ENCODE data around the gene APLP2.
"Not testable (repeated sequence)": the region's sequence is repeated elsewhere in the genome, so short reads cannot be mapped to it uniquely, and the experiment has no call there.

The APLP2 gene

DNA sequence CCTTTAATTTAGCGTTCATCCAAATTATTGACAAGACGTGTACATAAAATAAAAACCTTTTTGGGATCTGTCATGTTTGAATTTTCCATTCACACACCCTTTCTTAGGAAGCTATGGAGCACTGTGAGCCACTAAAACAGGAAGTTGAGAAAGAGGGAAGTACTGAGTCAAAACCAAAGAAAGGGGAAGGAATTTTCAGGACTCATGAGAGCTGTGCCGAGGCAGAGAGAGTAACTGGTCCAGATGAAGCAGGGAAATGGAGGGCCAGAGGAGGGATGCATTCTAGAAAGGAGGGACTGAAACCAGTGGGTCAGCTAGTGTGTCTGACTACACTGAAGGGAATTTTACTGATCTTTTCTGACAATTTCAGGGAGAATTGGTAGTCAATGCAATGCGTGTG, 24.9 kb downstream of the APLP2 start:
- no peak for DNase-seq

DNA sequence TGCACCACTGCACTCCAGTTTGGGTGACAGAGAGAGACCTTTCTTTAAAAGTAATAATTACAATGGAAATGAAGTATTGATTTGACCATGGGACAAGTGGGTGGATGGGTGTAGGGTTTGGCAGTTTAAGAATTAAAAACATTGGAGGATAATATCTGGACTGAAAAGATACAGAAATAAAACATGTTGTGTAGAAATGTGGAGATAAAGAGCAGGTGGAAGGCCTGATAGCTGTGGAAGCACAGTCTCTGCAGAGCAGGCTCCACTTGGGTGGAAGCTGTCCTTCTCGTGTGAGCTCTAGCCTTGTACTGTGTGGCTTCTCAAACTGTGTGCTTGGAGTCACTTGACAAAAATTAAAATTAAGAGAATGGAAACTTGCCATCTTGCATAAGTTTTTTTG, 25.6 kb downstream of the APLP2 start:
- DNase-seq, result no peak

DNA sequence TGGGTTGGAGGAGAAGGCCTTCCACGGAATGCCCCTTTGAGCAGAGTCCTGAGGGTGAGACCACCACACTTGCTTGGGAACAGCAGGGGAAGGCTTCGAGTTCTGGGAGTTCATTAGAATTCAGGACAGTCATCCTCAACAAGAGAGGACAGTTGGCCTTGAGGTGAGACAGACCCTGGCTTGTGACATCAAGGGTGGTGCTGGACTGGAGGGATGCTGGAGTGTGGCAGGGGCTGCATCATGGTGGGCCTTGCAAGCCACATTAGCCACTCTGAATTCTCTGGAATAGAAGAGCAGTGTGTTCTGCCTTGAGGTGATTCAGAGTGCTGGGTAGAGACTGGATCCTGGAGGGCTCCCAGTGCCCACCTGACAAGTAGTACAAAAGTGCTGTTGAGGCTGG, 26.3 kb downstream of the APLP2 start:
- no peak for DNase-seq

DNA sequence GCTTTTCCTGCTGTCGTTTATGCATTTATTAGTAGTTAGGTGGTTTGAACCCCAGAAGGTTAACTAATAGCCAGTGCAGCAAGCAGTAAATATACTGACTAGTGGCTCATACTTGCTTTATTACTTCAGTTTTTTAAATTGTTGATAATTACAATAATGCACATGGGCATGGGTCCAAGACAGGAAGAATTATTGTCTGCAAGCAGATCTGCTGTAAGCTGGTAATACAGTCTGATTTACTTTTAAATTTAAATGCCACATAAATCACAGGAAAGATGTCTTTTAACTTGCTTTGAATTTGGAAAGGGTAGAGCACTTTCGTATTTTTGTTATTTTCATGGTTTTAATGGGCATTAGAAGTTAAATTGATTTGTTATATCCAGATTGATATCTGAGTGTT, 27.1 kb downstream of the APLP2 start:
- peak; percentile 84 for DNase-seq

DNA sequence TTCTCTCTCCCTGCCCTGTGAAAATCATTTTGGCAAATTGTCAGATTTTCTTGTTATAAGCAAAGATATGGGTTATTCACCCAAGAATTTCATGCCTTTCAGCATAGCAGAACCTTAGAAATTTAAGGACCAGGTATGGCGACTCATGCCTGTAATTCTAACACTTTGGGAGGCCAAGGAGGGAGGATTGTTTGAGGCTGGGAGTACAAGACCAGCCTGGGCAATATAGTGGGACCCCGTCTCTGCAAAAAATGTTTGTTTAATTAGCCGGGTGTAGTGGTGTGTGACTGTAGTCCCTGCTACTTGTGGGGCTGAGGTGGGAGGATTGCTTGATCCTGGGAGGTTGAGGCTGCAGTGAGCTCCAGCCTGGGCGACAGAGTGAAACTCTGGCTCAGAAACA, 27.6 kb downstream of the APLP2 start:
- peak; percentile 42 for DNase-seq

DNA sequence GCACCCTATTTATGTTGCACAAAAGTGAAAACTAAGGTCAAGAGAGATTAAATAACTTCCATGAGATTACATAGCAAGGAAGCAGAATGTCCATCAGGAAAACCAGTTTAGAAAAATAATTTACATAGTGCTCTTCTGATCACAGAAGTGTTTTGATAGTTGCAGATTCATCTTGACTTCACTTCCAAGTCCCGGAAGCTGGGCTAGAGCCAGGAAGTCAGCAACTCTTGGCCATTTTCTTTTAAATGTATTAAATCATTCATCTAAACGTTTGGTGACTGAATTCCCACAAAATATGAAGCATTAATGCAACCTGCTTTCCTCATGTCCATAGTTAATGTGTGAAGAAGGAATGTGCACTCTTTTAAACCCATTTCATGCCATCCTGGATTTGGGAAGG, 29.7 kb downstream of the APLP2 start:
- DNase-seq, result no peak

DNA sequence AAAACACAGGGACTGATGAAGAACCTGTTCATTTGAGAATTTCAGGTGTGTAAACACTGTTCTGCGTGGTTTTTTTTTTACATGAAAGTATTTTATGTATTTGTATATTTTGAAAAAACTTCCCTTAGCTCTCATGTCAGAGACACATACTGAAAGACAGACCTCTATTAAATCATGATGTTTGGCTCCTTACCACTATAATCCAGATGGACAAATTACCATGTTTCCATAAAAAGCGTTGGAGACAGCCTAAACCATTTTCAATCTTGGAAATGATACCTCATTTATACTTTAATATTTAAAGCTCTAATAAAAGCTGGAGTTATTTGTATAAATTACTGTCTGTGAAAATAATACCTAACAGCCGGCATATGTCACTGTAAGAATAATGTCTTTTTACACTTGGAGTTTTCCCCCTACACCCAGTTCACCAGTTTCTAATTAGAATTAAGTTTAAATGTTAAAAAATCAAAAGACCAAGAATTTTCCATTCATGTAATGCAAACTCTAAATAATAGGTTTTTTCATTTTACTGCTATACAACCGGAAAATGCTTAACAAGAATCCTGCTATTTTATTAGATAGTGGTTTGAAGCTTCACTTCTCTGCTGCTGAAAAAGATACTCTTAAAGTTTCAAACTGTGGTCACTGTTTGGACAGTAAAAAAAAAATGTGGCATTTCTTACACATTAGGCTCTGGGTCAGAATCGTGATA, 30.8 kb downstream of the APLP2 start:
- DNase-seq, result no peak

DNA sequence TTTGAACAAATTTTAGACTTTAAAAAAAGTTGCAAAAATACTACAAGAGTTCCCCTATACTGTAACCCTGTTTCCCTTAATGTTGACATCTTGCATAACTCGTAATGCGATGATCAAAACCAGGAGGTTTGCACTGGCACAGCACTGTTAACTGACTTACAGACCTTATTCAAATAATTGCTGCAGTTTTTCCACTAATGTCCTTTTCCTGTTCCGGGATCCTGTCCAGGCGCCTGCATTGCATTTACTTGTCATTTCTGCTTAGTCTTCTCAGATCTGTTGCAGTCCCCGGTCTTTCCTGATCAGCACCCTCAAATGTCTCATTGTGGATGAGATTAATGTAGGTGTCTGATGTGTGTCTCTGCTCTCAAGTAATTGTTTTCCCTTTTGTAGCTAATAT, 32.0 kb downstream of the APLP2 start:
- DNase-seq, result no peak

DNA sequence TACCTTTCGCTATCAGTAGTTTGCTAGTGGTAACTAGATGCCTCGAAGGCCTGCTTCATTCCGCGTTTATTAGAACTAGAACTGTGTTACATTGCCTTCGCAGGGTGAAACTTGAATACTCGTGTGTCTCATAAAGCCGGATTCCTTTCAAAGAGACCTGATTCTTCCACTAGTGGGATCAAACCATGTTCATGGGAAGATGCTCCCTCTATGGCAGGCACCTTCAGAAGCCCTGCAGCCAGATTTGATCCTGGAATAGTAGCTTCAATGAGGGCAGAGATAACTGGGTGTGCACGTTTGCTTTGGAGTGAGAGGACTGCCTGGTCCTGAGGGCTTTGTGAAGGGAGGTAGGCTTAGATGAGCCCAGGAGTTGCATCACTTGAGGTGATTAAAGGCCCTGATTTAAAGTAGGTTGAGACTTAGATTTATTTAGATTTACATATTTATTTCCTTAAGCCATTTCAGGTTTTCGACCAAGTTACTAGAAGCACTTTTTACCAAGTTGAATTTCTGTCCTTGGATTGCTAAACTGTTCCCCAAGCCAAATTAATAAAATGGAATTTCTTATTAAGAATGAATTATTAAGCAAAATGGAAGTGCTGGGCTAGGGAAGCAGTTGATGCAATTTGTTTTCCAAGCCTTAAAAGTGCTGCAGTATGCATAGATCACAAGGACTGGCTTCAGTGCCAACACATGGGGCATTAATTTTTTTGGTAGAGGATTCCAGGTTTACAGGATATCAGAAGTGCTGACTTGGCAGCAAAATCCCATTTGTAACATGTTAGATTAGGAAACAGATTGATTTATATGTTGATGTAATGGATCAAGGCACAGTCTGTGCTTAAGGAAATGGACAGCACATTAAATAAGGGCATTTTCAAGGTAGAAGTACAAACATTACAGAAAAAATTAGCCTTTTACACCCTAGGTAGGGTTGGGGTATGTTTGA, 32.9 kb downstream of the APLP2 start:
- DNase-seq, result peak; percentile 53

DNA sequence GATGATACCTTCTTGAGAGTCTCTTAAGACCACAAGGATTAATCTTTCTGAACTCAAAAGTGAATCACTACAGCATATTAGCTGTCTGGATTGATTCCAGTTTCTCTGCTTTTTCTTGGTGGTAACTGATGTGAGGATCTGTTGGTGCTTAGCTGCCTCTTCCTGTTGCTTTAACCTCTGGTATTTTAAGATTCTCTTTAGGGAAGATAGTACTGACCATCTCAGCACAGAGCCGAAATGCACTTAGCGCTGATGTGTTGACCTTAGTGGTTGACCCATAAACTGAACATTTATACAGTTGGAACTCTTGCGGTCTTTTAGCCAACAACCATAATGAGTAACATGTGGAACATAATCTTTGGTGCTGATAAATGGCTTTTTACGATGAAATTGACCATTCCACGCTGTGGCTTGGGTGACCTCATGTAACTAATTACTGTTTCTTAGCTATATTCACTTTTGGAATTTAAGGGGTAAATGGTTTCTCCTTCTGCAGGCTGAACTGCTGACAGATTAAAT, 33.7 kb downstream of the APLP2 start:
- DNase-seq, result peak; percentile 55

DNA sequence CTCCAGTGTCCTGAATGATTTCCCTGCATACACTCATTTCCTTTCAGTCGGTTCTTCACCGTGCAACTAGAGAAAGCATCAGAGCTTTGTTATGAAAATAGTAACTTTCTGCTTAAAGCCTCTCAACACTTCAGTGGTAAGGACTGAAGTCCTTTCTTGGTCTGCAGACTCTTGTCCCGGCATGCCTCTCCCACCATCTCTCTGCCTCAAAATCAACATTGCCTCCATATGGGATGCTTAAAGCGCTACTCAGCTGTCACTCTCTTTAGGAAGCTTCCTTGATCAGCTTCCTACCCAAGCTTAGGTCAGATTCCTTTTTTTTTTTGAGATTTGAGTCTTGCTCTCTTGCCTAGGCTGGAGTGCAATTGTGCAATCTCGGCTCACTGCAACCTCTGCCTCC, 36.7 kb downstream of the APLP2 start:
- DNase-seq, result no peak

DNA sequence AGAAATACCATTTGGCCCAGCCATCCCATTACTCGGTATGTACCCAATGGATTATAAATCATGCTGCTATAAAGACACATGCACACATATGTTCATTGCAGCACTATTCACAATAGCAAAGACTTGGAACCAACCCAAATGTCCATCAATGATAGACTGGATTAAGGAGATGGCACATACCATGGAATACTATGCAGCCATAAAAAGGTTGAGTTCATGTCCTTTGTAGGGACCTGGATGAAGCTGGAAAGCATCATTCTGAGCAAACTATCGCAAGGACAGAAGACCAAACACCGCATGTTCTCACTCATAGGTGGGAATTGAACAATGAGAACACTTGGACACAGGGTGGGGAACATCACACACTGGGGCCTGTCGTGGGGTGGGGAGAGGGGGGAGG, 39.0 kb downstream of the APLP2 start:
- DNase-seq, result not testable (repeated sequence)

DNA sequence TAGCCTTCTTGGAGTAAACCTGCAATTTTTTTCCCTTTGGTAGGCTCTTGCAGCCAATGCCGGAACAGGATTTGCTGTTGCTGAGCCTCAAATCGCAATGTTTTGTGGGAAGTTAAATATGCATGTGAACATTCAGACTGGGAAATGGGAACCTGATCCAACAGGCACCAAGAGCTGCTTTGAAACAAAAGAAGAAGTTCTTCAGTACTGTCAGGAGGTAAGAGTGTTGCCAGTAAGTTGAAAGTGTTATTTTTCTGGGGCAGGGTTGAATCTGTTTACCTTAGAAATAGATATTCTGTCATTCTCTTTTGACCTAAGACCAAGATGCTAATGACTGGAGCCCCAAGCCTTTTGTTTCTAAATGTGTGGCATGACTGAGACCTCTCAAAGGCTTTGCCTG, 39.7 kb downstream of the APLP2 start:
- DNase-seq, result no peak

DNA sequence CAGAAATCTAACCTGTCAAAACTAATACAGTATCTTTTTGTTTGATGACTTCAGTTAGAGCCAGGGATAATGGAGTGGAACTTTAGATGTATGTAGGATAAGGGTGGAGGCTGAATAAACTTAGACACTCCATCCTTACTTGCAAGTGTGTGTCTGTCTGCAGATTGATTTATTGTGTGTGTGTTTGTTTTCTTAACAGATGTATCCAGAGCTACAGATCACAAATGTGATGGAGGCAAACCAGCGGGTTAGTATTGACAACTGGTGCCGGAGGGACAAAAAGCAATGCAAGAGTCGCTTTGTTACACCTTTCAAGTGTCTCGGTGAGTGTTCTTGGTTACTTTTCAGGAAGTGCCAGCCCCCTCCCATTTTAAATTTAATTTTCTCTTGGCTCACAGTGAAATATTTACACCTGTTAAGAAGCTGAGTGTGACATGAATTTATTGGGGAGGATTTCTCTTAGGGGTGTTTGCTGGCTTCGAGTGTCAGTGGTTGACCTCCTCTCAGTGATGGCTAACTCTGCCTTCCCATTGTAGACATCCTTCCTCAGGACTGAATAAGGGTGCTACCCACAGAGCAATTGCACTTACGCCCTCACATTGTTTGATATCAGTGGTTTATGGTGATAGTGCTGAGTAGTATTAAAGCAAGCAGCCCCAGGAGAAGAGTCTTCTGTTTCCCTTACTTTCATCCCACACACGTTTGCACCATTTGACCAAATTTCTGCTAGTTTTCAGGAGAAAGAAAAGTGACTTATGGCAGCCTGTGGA, 40.8 kb downstream of the APLP2 start:
- DNase-seq, result no peak

DNA sequence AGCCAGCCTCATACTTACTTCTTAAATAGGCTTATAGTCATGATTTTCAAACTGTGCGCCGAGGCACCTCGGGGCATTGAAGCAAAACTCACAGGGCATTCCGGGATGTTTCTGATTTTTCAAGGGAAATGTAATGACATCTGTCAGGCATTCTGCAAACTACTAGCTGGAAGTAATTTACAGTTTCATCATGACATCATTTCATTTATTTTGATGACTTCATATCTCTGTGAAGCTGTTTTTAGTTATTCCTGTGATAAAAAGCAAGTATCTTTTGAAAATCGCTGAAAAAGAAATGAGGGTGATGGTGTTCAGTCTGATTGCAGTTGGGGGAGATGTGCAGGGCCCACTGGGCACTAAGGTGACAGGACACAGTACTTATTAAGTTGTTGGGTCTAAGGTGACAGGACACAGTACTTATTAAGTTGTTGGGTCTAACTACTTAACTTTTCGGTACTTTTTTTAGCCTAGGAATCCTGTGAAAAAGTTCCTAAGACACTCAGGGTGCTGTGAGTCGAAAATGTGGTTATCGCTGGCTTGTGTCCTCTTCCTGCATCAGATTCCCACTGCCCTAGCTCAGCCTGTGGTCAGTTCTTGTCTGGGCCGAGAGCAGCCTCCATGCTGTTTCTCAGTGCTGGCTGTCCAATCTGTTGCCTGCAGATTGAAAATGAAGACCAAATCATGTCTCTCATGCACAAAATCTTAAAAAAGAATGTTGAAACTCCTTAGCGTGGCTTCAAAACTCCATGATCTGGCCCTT, 42.6 kb downstream of the APLP2 start:
- no peak for DNase-seq

DNA sequence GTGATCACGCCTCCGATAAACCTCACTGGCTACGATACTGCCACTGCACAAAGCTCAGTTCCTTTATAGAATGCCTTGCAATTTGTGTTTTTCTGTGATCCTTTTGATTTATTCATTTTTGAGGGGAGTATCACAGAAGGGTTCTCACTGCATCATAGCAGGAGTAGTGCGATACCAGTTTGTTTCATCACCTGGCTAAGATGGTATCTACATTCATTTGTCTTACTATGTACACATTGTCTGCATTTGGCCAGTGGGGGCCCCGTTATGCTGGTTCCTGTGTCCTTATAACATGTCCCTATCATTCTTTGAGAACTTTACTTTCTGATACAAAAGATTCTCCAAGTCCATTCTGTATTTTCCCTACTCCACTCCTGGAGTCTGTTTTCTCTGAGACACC, 44.6 kb downstream of the APLP2 start:
- no peak for DNase-seq

DNA sequence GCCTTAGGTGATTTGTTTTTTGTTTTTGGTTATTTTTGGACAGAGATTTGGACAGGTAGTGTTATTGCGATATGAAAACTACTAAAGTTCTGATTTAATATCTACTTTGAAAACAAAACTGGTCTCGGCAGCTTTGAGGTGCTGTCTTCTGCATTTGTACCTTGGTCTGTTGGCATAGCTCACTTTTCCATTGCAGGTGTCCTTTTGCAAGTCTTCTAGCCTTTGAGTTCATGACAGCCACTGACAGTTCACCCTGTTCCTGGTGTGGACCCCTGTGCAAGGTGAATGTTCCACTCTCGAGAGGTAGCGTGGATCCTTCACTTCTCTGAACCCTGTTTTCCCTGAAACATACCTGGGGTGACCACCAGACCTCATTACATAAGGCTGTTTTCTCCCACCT, 45.0 kb downstream of the APLP2 start:
- DNase-seq, result no peak

DNA sequence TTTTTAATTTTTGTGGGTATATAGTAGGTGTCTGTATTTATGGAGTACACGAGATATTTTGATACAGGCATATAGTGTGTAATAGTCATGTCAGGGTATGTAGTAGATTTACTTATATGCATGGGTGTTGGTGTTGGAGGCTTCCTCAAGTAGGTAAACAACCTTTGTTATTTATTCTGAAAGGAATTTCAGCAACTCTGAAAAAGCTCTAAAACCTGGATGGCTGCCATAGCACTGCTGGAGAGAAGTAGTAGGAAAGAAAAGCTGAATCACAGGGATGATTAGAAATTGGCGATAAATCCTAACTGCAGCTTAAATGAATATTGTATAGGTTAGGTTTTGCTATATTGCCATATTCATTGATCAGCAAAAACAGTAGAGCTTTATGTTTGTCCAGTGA, 45.5 kb downstream of the APLP2 start:
- DNase-seq, result peak; percentile 11

DNA sequence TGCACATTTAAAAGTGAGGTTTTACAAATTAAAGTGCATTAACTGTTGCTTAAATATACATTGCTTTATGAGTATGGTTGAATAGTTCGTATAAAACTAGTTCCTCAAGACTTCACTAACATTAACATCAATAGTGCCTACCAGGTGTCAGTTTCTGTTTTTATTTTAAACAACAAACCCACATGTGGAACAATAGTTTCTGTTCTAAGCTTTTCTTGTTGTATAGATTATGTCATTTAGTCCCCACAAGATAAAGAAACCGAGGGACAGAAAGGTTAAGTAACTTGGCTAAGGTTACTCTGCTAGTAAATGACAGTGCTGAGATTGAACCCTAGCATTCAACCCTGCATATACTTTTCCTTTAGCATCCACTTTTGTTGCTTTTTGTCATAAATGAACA, 48.5 kb downstream of the APLP2 start:
- DNase-seq, result no peak

DNA sequence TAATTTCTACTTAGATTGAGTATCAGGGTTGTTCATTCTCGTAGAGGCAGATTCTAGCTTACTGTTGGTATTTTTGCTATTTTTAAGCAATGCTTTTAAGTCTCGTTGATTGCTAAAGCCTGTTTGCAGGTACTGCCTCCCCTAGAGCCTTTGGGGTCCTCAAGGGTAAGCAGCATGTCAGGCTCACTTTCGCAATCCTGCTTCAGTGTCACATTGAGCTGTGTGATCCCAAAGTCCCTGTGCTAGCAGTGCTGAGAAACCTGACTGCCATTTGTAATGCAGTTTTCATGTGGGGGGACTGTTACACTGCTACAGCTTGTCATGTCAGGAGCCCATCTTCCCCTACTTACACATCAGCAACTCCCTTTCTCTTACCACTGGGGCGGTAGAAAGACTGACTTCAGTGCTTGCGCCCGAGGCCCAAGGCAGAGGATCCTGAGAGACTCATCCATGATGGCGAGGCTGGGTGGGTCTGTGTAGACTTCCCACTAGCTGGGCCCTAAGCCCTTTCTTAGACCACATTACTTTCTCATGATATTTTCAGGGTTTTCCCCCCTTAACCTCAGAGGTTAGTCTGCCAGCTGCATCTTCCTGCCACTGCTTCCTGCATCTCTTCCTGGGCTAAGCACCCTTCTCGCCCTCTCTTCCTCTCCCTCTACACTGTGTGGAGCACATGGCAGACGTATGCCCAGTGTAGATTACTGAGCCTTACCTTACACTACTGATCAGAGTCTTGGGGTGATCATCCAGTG, 49.1 kb downstream of the APLP2 start:
- DNase-seq, result no peak

DNA sequence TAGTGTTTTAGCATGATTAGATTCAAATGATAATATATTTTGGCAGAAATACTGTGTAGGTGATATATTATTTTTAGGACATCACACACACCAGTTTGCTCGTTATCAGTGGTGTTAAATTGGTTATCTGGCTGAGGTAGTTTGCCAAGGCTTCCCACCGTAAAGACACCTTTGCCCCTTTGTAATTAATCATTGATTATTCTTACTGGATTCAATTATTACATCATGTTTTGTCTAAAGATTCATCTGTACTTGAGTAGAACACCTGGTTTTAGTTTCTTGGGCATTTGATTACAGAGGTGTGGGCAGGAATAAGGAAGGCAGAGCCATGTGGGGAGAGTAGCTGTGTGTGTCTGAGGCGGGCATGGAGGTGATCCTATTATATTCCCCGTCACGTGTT, 50.4 kb downstream of the APLP2 start:
- no peak for DNase-seq

DNA sequence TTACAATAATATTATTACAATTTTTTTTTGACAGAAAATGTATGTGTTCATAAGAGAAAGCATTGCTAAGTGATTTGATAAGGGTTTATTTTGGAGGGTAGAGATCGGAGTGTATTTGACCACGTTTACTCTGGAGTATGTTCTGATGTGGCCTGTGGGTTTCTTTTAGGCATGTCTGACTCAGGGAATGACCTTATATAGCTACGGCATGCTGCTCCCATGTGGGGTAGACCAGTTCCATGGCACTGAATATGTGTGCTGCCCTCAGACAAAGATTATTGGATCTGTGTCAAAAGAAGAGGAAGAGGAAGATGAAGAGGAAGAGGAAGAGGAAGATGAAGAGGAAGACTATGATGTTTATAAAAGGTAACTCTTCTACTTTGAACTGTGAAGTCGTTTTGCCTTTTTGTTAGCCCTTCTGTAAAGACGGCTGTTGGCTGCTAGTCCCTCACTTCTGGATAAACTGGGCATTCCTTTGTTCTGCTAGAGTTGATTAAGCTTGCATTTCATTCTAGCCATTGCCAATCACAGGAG, 51.8 kb downstream of the APLP2 start:
- no peak for DNase-seq

All from NCI-H69 (cell line).